HFF-Myc (cell line): ENCODE data around the gene HBS1L.

Experiments used
- DNase-seq: peaks from one replicate; pipeline ENCODE4 v3.0.0-alpha.2; 2011; ENCODE audit warnings: low read depth; ENCODE audit errors: extremely low read depth
- H3K4me3 ChIP-seq: replicated peaks from 2 replicates; pipeline ENCODE4 v1.5.1; 2011; ENCODE audit warnings: low read depth, mild to moderate bottlenecking, control low read depth, low read length
- TF ChIP-seq, protein P1 (sequence below): IDR thresholded peaks from 2 replicates; pipeline ENCODE4 v1.5.1; 2012; ENCODE audit warnings: mild to moderate bottlenecking, low read depth, low read length, control low read depth; ENCODE audit errors: missing control alignments

Gene HBS1L

DNA sequence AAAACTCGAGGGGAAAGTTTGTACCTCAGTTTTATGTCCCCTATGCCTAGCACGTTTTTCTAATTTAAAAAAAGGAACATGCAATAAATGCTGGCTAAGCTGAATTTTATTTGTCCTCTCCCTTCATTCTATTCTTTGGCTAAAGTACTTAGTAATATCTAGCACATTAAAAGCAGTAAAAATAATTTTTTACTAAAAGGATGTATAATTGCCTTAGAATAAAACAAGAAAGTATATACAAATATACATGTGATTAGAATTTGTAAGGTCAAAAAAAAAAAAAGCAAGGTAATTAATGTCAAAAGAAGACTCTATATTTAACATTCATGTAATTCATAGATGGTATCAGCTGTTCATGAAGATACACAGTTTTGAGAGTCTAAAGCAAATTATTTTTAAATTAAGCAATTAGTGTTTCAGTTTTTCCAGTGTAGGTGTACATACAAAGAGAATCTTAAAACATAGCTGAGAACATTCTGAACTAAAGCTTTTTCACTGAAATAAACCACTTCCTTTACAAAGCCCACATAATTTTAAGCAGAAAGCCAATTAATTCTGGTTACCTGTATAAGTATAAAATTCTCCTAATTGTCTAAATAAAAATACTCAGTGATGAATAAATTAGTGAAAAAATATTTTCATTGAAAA, 32.4 kb downstream of the HBS1L start:
- no peak for DNase-seq
- TF ChIP-seq, protein P1, sequence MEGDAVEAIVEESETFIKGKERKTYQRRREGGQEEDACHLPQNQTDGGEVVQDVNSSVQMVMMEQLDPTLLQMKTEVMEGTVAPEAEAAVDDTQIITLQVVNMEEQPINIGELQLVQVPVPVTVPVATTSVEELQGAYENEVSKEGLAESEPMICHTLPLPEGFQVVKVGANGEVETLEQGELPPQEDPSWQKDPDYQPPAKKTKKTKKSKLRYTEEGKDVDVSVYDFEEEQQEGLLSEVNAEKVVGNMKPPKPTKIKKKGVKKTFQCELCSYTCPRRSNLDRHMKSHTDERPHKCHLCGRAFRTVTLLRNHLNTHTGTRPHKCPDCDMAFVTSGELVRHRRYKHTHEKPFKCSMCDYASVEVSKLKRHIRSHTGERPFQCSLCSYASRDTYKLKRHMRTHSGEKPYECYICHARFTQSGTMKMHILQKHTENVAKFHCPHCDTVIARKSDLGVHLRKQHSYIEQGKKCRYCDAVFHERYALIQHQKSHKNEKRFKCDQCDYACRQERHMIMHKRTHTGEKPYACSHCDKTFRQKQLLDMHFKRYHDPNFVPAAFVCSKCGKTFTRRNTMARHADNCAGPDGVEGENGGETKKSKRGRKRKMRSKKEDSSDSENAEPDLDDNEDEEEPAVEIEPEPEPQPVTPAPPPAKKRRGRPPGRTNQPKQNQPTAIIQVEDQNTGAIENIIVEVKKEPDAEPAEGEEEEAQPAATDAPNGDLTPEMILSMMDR, result no peak
- H3K4me3 ChIP-seq, result no peak overlapping the region

DNA sequence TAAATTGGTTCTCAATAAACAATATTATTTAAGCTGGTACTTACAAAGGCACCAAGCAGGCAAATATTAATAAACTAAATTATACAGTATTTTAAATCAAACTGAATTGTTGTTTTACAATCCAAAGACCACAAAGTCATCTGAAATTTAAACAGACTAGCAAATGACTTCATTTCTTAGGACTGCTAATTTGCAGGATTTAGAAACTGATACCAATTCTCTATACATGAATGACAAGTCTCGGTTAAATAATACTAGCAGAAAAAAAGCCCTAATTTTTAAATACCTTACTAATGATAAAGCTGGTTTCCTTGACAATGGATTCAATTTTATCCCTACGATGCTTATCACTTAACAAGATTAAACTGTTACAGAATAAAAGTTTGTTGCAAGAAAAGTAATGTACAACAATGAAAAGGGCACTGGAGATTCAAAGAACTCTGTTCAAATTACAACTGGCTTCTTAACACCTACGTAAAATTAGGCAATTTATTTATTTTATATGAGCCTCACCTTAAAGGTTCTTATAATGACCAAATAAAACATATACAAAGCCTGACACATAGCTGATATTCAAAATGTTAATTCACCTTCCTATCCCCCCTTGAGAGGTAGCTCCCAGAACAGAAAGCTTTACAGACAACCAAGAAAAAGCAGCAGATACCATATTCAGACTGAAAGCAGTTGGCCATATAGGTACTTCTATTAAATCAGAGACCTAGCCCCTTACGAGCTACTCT, 33.1 kb downstream of the HBS1L start:
- DNase-seq, result no peak
- no peak overlapping the region for H3K4me3 ChIP-seq
- TF ChIP-seq, protein P1, result no peak

DNA sequence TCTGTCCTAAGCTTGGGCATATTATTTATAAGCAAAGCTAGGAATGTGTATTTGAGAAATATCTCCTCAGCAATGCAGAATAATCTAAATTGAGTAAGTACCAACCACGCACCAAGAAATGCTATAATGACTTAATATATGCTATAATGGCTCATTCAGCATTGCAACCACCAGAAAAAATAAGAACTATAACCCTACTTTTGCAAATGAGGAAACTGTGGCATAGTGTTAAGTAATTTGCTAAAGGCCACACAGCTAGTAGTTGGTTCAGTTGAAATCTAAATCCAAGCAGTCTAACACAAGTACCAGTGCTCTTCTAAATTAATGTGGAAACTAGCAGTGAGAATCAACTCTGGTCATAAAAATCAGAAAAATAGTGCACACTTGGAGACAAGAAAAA, 35.7 kb downstream of the HBS1L start:
- TF ChIP-seq, protein P1, result no peak
- DNase-seq, result no peak
- no peak overlapping the region for H3K4me3 ChIP-seq

DNA sequence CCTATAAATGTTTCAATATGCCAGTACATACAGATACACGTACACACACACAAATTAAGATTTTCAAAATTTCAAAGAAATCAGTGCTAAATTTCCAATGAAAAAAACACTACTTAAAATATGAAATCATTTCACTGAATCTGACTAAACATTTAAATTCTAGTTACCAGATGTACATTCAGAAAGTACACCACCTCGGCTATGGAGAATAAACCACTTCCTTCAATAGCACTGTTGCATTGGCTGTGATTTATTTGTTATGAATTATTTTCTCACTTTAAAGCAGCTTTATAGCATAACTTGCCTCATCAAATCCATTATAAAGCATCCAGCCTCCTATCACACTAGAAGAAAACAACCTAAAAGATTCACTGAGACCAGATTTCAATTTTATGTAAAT, 36.6 kb downstream of the HBS1L start:
- no peak overlapping the region for H3K4me3 ChIP-seq
- TF ChIP-seq, protein P1, result no peak
- no peak for DNase-seq

DNA sequence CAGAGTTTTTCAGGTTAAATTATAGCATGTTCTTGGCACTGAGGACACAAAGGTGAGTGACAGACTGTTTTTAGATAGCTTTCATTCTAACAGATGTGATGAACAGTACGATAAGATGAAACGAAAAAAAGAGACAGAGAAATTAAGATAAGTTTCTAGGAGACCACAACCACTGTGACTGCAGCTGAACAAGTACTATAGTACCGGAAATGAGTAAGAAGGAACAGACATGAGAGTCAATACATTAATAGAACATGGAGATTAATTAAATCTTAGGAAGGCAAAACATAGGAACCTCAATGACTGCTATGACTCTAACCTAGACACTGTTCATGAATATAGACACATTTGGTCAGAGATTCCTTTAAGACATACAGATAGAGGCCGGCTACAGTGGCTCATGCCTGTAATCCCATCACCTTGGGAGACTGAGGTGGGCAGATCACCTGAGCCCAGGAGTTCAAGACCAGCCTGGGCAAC, 40.2 kb downstream of the HBS1L start:
- TF ChIP-seq, protein P1, result no peak
- no peak overlapping the region for H3K4me3 ChIP-seq
- no peak for DNase-seq

DNA sequence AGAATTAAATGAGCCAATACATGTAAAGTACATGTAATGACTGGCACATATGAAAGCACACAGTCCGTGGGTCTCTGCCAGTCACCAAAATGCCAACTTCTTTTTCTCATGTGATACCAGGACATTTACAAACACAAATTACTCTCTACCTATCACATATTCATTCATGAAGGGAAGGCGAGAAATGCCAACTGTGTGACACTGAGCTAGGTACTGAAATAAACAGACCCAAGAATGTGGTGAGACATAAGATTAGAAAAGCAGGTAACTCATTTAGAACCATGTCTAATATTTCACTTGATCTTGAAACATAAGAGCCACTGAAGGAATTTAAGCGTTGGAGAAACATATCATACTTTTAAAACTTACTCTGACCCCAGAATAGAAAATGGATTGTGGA, 41.4 kb downstream of the HBS1L start:
- no peak overlapping the region for H3K4me3 ChIP-seq
- TF ChIP-seq, protein P1, result no peak
- no peak for DNase-seq

DNA sequence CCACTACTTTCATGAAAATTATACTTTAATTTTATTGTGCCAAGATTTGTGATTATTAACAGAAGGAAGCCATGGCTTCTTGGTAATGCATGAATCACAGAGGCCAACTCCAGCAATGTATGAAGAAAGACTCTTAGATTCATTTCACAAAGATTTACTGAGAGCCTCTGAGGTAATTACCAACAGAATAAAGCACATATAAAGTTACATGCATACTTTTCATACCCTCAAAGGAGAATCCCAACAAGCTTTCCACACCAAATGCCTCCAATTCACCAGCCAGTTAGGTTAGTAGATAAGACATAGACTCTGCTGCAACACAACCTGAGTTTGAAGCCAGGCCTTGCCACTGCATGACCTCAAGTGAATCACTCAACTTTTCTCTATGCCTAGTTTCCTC, 41.9 kb downstream of the HBS1L start:
- no peak overlapping the region for H3K4me3 ChIP-seq
- TF ChIP-seq, protein P1, result no peak
- no peak for DNase-seq
